Activated T-helper 1 cell treated with anti-CD3 and anti-CD28 coated beads, Interleukin-2, amount 50 U/mL, for 16 hours (primary cell): Measurements from ENCODE around the gene EXOC3L4.
"Not testable (repeated sequence)": the region's sequence is repeated elsewhere in the genome, so short reads cannot be mapped to it uniquely, and the experiment has no call there.

Experiments used
- DNase-seq, 2 donors: peaks; one replicate each; pipeline ENCODE4 v3.0.0-alpha.2; 2020; ENCODE audit warnings: low read depth in 1 of 2, low spot score in 1 of 2

The EXOC3L4 gene

DNA sequence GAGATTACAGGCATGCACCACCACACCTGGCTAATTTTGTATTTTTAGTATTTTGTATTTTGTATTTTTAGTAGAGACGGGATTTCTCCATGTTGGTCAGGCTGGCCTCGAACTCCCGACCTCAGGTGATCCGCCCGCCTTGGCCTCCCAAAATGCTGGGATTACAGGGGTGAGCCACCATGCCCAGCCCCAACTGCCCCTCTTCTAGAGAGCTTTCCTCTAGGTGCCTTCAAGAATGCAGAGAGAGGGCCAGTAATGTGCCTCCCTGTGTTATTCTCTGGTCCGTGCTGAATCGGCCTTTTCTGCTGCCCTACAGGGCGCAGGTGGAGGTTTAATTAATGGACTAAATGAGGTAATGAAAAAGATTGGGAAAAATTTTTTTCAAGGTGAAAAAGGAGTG, 25.0 kb downstream of the EXOC3L4 start:
- not testable (repeated sequence) for DNase-seq

DNA sequence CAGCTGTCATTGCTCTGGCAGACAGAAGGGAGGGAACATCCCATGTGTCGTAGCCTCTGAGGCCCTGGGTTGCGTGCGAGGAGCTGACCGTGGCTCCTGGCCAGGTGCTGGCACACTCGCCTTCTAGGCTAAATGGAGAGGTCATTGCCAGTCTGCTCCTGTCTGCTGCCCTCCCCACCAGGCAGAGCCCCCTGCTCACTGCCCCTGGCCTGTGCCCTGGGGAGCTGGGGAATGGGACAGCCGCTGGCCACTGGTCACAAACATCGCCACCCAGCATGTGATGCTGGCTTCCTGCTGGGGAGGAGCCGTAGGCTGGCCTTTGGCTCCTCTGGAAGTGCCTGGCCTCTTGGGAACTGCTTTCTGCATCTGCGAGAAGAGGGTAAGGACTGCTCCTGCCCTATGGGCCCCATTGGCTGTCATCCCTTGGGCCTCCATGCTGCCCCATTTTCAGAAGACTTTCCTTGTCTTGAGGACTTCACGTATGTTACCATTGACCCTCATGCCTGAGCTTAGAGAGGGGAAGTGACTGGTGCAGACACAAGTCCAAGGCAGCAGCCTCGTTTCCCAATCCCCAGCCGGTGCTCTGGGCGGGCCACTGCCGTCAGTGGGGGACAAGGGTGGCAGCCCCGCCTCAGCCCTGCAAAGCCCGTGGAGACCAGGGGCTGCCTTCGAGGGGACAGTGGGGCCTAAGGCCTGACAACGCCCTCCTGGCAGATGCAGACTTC, 26.8 kb downstream of the EXOC3L4 start:
- no peak for DNase-seq

DNA sequence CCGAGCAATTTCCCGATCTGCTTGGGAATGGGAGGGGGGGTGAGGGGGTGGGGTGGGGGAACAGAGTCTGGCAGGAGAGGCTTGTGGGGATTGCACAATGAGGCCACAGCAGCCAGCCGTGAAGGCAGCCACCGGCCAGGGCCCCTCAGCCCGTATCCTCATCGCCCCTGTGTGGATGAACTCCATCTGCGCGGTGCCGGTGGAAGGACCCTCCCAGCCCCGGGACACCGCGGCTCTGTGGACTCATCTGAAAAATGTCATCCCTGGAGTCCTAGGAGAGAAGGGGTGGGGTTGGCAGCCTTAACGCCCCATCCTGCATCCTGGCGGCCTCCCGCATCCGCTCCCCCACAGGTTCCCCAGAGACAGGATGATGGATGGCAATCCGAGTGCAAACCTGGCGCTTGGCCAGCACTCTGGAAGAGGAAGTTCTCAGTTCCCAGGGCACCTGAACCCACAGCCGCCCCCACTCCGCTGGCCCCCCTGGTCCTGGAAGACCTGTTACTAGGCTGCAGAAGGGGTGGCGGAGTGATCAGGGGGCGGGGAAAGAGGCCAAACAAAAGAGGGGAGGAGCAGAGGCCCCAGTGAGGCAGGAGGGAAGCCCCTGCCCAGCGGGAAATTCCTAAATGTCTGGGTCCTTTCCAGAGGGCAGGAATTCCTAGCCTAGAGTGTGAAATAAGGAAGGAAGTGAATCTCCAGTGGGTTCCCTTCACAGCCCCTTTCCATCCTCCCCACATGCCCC, 27.5 kb downstream of the EXOC3L4 start:
- DNase-seq, result no peak

DNA sequence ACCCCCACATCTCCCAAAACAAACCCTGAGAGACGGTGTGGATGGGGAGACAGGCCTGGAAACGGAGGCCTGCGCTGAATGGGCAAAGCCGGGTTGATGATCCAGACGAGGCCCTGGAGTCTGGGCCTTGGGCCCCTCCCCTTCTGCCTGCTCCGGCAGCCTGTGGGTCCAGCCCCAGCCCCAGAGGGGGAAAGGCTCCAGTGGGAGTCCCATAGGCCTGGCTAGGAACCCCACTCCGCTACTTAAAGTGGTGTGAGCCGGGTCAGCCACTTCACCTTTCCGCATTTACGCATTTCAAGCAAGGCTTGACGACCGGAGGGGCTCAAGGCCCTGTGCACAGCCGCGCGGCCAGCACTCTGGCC, 28.0 kb downstream of the EXOC3L4 start:
- DNase-seq, result no peak

DNA sequence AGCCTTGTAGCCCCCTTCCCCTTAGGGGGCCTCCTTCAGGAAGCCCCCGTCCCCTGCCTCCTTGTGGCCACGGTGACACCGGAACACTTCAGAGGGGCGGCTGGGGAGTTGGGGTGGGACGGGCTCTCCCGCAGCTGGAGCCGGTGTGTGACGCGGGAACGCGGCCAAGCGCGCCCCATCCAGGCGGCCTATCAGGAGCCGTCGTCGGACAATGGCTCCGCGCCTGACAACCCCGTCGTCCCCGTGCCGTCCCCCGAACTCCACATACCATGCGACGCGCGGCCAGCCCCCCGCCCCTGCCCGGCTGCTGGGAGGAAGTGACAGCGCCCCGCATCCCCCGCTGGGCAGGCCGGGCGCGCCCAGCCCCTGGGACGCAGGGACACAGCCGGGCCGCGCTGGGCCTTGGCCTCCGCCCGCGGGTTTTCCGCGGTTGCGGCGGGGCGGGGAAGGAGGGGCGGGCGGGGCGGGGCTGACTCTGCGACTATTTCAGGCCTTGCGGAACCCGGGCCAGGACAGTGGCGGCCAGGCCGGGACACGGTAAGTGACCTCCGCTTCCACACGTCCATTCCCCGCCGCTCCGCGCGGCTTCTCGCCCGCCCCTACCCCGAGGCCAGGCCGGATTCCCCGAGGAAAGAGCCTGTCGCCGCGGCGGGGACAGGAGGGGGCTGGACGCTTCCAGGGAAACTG, 28.6 kb downstream of the EXOC3L4 start, which contains the start of gene TNFAIP2:
TNFAIP2 (plus strand) TSS at position 515 of the 687 bp plus-strand sequence. CDS start 2,997 bp downstream, outside the sequence.
- DNase-seq, result no peak

DNA sequence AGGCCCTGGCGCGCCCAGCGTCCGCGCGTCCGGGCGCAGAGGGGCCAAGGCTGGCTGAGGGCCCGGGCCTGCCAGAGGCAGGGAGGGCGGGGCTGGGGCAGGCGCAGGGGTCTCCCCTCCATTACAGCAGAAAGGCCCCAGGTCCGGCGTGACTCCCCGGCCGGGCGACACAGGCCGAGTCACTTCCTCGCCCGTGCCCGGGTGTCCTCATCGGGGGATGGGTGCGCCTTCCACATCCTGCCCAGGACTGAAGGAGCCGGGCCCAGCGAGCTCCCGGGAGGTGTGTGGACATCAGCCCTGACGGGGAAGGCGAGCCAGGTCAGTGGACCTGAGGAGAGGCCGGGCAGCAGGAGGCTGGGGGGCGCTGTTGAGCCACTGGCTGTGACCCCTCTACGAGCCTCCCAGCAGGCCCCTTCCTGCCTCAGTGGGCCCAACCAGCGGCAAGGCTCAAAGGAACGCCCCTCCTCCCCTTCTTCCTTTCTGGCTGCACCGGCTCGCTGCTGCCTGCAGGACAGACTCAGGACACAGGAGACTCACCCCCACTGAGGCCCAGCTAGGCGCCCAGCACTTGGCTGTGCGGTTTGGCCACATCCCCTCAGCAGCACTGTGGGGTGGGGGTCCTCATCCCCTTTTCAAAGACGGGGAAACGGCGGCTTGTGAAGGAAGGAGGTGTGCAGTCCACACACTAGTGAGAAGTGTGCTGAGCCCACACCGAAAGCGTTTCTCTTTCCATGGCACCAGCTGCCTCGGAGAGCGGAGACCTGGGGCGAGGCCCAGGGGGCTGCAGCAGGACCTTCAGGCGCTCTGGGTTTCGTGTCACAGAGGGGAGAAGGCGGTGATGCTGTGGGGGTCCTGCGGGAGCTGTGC, 29.3 kb downstream of the EXOC3L4 start:
- no peak for DNase-seq

DNA sequence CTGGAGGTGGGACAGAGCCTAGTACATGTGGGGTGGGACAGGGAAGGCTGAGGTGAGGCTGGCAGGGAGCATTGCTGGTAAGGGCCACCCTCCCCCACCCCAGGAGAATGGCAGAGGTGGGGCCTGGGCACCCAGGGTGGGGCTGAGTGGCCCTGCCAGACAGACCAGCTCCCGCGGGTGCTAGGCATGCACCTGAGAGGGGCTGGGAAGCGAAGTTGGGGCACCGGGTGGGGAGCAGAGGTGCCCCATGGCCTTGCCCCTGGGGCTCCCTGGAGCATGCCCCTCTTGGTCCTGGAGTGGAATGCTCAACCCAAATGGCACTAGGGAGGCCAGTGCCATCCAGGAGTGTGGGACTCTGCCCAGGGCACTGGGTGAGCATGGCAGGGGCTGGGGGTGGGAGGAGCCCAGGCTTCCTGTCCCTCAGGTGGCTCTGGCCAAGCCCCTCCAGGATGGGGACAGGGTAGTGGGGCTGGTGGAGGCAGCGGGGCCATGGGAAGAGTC, 30.0 kb downstream of the EXOC3L4 start:
- DNase-seq, result no peak

DNA sequence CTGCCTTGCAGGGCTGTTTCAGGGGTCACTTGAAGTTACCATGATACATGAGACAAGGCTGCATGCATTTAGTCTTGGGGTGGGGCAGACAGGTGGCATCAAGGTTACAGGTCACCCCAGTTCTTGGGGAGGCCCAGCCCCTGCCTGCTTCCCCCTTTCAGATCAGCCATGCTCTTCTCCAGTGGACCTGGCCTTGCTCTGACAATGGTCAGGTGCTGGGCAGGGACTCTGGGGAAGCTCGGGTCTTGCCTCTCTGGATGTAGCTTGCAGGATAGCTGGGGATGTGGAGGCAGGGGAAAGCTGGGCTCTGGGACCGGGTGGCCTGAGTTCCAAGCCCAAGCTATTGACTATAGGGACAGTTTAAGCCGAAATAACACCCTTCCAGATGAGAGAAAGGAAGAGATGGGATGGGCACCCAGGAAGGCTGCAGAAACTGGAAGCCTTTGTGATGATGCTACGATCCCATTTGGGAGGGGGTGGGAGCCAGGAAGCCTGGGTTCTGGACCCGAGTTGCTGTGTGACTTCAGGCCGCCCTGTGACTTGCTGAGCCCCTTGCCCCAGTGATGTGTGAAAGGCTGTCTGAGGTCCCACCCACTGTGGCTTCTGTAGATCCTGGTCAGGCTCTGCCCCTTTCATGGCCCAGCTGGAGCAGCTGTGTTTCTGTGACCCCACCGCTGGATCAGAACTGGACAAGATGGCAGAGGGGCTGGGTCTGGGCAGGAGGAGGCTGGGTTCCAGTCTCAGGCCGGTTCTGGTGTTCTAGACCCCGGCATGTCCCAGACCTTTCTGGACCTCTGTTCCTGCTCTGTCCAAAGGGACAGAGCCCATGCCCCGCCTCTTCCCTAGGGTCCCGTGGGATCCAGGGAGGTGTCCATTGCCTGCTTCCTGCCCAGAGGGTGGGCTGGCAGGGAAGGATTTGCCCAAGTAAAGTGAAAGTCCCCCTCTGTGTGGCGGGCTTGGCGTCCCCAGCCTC, 30.9 kb downstream of the EXOC3L4 start:
- DNase-seq, result no peak

DNA sequence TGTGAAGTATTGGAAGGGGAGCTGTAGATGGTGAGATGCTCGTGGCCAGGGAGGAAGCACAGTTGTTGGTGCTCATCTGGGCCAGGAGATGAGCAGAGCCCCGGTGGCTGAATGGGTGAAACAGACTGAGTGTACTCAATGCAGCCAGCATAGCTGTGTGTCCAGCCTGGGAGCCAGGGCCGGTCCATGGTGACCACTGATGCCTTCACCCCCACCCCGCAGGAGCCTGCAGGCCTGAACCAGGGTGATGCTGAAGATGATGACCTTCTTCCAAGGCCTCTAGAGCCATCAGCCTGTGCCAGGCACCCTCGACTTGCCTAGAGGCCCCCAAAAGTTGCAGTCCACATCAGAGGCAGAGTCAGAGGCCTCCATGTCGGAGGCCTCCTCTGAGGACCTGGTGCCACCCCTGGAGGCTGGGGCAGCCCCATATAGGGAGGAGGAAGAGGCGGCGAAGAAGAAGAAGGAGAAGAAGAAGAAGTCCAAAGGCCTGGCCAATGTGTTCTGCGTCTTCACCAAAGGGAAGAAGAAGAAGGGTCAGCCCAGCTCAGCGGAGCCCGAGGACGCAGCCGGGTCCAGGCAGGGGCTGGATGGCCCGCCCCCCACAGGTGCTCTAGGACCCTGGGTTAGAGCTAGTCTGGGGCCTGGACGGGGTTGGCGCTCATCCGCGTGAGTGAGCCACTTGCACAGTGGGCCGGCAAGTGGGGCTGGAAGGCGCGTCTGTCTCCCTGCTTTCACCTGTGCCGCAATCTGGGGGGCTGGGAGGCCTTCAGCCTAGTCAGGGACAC, 31.8 kb downstream of the EXOC3L4 start:
- no peak for DNase-seq

DNA sequence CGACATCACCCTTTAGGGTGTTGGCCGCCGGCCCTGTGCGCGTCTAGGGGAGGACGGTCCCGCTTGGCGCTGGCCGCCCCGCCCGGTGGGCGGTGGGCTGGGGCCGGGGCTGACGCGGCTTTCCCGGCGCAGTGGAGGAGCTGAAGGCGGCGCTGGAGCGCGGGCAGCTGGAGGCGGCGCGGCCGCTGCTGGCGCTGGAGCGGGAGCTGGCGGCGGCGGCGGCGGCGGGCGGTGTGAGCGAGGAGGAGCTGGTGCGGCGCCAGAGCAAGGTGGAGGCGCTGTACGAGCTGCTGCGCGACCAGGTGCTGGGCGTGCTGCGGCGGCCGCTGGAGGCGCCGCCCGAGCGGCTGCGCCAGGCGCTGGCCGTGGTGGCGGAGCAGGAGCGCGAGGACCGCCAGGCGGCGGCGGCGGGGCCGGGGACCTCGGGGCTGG, 32.4 kb downstream of the EXOC3L4 start:
- no peak for DNase-seq

DNA sequence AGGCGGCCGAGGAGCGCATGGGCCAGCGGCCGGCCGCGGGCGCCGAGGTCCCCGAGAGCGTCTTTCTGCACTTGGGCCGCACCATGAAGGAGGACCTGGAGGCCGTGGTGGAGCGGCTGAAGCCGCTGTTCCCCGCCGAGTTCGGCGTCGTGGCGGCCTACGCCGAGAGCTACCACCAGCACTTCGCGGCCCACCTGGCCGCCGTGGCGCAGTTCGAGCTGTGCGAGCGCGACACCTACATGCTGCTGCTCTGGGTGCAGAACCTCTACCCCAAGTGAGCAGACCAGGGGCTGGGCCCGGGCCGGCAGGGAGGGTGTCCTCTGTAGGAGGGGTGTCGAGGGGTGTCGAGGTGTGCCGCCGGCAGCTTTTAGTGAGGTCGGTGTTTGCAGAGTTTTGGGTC, 32.8 kb downstream of the EXOC3L4 start:
- no peak for DNase-seq

DNA sequence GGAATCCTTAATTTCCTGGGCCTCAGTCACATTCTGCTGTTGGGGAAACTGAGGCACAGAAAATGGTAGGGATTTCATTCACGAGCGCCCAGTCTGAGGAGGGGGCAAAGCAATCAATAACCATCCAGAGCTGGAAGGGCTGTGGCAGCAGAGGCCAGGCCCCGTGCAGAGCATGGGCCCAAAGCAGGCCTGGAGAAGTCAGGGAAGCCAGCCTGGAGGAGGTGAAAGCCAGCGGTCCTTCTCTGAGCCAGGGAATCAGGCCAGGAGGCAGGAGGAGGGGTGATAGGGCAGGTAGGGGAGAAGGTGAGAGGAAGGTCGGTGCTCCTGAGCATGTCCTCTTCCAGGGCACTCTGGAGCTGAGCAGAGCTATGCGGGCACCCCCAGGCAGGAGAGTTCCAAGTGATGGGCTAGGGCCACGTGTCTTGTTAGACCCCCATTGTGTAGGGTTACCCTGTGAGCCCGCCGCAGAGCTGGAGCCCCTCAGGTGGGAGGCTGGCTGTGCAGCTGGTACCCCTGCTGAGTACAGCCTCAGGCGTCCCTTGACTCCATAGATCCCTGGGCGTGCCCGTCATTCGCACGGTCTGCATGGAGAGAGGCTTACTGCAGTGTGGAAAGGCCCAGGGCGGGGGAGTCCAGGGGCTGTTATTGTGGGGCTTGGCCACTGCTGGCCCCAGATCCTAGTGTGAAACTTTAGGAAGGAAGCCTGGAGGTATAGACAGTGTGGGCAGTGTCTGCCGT, 33.5 kb downstream of the EXOC3L4 start:
- DNase-seq, result no peak

DNA sequence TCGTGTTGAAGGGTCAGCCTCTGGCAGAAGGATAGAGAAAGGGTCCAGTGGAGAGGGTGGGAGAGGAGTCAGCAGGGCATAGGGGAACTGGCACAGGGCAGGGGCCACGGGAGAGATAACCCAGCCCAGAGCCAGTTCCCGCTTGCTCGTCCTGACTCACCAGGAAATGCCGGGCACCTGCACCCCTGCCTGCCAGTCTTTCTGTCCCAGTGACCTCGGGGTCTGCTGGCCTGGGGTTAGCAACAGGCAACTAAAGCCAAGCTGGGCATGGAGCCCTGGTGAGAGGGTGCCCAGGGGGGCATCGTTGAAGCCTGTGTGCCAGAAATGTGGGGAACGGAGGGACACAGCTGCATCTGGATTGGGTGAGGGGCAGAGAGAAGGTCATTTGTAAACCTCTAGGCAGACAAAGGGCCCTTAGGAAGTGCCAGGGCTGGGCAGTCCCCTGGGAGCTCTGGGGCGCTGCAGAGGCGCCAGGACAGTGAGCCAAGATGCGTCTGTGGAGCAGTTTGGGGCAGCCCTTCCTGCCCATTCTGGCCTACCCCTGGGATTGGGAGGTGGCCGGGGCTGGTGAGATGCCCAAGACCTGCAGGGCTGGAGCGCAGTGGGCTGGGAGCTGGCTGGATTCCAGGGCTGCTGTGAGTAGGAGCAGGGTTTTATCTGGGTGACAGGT, 34.2 kb downstream of the EXOC3L4 start:
- DNase-seq, result no peak

DNA sequence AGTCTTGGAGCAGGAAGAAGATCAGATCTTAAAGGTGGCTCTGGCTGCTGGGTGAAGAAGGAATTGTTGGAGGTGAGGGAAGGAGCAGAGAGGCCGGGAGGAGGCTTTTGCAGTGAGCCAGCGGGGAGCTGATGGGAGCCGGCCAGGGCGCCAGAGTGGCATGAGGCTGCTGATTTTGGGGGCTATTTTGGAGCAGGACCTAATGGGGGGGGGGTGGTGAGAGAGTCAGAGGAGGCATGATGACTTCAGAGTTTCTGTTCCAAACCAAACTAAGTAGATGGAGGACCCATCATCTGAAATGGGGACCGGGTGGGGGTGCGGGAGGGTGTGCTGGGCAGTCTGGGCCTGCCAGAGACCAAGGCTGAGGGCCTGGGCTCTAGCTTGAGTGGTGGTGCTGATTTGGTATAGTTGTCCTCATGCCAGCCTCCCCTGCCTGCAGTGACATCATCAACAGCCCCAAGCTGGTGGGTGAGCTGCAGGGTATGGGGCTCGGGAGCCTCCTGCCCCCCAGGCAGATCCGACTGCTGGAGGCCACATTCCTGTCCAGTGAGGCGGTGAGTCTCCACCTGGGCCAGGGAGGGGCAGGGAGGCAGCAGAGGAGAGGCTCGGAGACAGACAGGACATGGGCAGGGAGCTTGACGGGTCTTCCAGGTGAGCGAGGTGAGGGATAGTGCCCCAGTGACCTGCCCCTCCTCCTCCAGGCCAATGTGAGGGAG, 34.9 kb downstream of the EXOC3L4 start:
- DNase-seq, result no peak

DNA sequence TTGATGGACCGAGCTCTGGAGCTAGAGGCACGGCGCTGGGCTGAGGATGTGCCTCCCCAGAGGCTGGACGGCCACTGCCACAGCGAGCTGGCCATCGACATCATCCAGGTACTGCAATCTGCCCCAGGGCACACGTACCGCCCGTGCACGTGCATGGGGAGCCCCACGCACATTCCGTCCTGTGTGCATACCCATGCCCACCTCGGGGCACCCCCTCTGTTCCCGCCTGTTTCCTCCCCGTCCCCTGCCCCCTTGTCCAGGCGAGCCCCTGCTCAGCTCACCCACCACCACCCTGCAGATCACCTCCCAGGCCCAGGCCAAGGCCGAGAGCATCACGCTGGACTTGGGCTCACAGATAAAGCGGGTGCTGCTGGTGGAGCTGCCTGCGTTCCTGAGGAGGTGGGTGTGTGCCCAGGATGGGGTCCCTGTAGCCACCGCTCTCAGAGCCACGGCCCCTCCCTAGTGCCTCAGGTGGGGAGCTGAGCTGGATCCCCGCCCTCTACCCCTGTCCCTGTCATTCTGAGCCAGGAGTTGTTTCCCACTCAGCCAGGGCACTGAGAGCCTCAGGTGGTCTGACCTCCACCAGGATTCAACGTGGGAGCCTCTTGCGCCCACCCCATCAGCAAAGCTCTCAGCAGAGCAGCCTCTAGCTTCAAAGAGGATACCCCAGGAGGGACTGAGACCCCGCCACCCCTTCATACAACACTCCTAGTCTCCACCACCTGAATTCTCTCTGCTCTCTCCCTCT, 35.7 kb downstream of the EXOC3L4 start:
- DNase-seq, result no peak

DNA sequence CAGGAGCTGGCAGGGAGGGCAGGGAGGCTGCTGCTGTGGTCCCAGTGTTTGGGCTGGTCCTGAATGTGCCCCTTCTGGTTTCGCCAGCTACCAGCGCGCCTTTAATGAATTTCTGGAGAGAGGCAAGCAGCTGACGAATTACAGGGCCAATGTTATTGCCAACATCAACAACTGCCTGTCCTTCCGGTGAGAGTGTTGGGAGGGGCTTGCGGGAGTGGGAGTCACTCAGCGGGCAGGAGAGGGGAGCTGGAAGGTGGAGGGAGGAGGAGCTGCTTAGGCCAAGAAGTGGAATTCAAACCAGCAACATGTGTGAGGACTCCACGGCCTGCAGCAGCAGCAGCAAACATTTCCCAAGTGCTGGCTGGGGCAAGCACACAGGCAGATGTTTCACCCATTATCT, 36.4 kb downstream of the EXOC3L4 start:
- no peak for DNase-seq
